ENCODE measurements around the gene BCL2.

BCL2 gene

GRCh38 chr18:63189041-63189440 lies 130.5 kb downstream of the BCL2 start:
- DNase-seq (ENCODE audit: insufficient read length) (no peak), FAIRE-seq (peak; percentile 50)
- no peak for TF ChIP-seq POLR2AphosphoS5 (IDR thresholded peaks at IDR 0.05; ENCODE audit: low read depth, low read length)

- no peak for TF ChIP-seq POLR2AphosphoS5 (IDR thresholded peaks at IDR 0.05; ENCODE audit: low read depth, low read length)
- TF ChIP-seq POLR2A (IDR thresholded peaks at IDR 0.05; ENCODE audit: low read depth, low read length) = no peak
- TF ChIP-seq TAF1 (IDR thresholded peaks at IDR 0.05; ENCODE audit: borderline replicate concordance, low read depth, low read length) = no peak
- FAIRE-seq = peak; percentile 96
- DNase-seq (ENCODE audit: insufficient read length) = no peak
Observed at GRCh38 chr18:63187791-63188460, 131.6 kb downstream of the BCL2 start.

- peak; percentile 24 for FAIRE-seq
- no peak for DNase-seq (ENCODE audit: insufficient read length)
- TF ChIP-seq POLR2A (IDR thresholded peaks at IDR 0.05; ENCODE audit: low read depth, low read length) (no peak), POLR2AphosphoS5 (IDR thresholded peaks at IDR 0.05; ENCODE audit: low read depth, low read length) (no peak), TAF1 (IDR thresholded peaks at IDR 0.05; ENCODE audit: borderline replicate concordance, low read depth, low read length) (no peak)
Observed at GRCh38 chr18:63187223-63187574, 132.4 kb downstream of the BCL2 start.

GRCh38 chr18:63186520-63187222 lies 132.9 kb downstream of the BCL2 start:
- DNase-seq (ENCODE audit: insufficient read length) (no peak), FAIRE-seq (peak; percentile 93)
- TF ChIP-seq TAF1 (IDR thresholded peaks at IDR 0.05; ENCODE audit: borderline replicate concordance, low read depth, low read length) (no peak), POLR2A (IDR thresholded peaks at IDR 0.05; ENCODE audit: low read depth, low read length) (no peak), POLR2AphosphoS5 (IDR thresholded peaks at IDR 0.05; ENCODE audit: low read depth, low read length) (no peak)

- DNase-seq (ENCODE audit: insufficient read length) (no peak), FAIRE-seq (peak; percentile 92)
- TF ChIP-seq TAF1 (IDR thresholded peaks at IDR 0.05; ENCODE audit: borderline replicate concordance, low read depth, low read length) (no peak), POLR2AphosphoS5 (IDR thresholded peaks at IDR 0.05; ENCODE audit: low read depth, low read length) (no peak), POLR2A (IDR thresholded peaks at IDR 0.05; ENCODE audit: low read depth, low read length) (no peak)
Observed at GRCh38 chr18:63185984-63186383, 133.6 kb downstream of the BCL2 start.

DNA sequence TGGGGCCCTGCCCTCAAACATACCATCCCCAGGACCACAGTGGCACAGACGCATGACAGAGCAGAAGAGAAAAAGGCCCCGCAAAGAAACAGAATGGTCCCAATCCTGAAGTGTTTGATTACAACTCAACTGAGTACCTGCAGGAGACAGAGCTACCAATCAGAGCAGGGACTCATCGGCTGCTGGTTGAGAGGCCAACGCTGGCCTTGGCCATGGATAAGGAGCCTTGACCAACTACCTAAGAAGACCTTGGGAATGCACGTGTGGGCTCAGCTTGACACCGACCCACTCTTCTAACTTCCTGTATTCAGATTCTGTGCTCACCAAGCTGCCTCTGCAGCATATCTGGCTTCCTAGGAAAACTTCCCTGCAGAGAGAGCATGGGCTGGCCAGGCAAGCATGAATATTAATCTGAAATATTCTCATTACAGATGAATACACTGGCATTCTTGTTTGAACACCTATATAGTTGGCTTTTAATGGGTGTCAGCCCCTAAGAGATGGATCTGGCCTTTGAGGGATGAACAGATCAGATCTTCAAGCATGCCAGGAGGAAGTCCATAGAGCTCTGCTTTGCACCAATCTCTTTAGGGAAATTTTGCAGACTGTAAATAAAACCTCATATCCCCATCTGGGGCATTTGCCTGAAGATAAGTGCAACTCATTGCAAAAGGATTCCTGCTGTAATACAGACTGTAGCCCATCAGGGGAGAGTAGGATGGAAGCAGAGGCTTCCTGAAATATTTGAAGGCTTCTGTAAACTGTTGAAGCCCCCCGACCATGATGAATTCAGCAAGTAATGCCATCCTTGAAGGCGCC lies 135.4 kb downstream of the BCL2 start:
- DNase-seq (ENCODE audit: insufficient read length) (no peak), FAIRE-seq (peak; percentile 69)
- TF ChIP-seq POLR2A (IDR thresholded peaks at IDR 0.05; ENCODE audit: low read depth, low read length) = no peak
- TF ChIP-seq TAF1 (IDR thresholded peaks at IDR 0.05; ENCODE audit: borderline replicate concordance, low read depth, low read length) = no peak
- no peak; the same call in 1 of the 2 replicates for TF ChIP-seq POLR2AphosphoS5 (IDR thresholded peaks at IDR 0.05; ENCODE audit: low read depth, low read length)

- FAIRE-seq (peak; percentile 51), DNase-seq (ENCODE audit: insufficient read length) (no peak)
- TF ChIP-seq POLR2AphosphoS5 (IDR thresholded peaks at IDR 0.05; ENCODE audit: low read depth, low read length) (no peak), POLR2A (IDR thresholded peaks at IDR 0.05; ENCODE audit: low read depth, low read length) (no peak), TAF1 (IDR thresholded peaks at IDR 0.05; ENCODE audit: borderline replicate concordance, low read depth, low read length) (no peak)
Observed at GRCh38 chr18:63183378-63183777, 136.2 kb downstream of the BCL2 start.

- DNase-seq (ENCODE audit: insufficient read length) = no peak
- FAIRE-seq = peak; percentile 70
- TF ChIP-seq POLR2AphosphoS5 (IDR thresholded peaks at IDR 0.05; ENCODE audit: low read depth, low read length) = no peak
- TF ChIP-seq POLR2A (IDR thresholded peaks at IDR 0.05; ENCODE audit: low read depth, low read length) = no peak
- TF ChIP-seq TAF1 (IDR thresholded peaks at IDR 0.05; ENCODE audit: borderline replicate concordance, low read depth, low read length) = no peak
Observed at GRCh38 chr18:63182861-63183260, 136.7 kb downstream of the BCL2 start.

DNA sequence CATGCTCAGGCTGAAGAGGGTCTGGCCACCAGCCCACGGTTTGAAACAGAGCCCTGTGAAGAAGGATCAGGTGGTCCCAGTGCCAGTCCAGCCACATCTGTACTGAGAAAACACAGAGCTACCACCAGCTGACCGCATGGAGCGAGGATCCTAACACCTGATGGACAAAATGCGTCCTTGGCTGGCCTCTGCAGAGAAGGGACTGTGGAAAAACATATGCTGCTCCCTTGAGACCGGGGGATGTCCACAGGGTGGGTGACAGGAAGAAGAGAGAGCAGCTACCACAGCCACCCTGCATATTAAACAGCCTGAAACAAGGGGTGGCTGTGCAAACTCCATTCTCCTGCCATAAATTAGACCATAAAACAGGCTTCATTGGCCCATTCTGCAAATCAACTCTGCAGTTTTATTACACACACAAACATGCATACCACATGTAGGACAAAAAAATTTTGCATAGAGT lies 137.2 kb downstream of the BCL2 start:
- TF ChIP-seq POLR2A (IDR thresholded peaks at IDR 0.05; ENCODE audit: low read depth, low read length) (no peak), POLR2AphosphoS5 (IDR thresholded peaks at IDR 0.05; ENCODE audit: low read depth, low read length) (no peak), TAF1 (IDR thresholded peaks at IDR 0.05; ENCODE audit: borderline replicate concordance, low read depth, low read length) (no peak)
- peak; percentile 92 for FAIRE-seq
- DNase-seq (ENCODE audit: insufficient read length) = no peak

- no peak for FAIRE-seq
- TF ChIP-seq POLR2A (IDR thresholded peaks at IDR 0.05; ENCODE audit: low read depth, low read length) (peak; percentile 3), TAF1 (IDR thresholded peaks at IDR 0.05; ENCODE audit: borderline replicate concordance, low read depth, low read length) (no peak), POLR2AphosphoS5 (IDR thresholded peaks at IDR 0.05; ENCODE audit: low read depth, low read length) (no peak)
- DNase-seq (ENCODE audit: insufficient read length) = no peak
Observed at GRCh38 chr18:63181706-63182309, 137.8 kb downstream of the BCL2 start.

DNA sequence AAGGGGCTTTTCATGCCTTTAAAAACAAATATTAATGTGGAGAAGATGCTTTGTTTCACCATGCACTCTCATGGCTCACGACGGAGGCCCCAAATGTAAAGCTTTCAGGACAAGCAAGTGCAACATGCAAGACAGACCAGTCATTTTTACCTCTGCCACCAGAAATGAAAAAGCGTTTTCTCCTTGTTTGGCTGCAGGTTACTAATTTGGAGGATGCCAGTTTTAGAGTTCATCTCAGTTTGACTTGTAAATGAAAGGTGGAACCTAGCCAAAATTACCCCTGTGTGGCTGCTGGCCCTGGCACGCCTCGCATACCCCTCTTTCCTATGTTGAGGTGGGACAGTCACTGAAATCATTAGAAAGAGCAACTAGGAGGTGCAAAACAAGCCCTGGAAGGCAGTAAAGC lies 138.6 kb downstream of the BCL2 start:
- no peak for DNase-seq (ENCODE audit: insufficient read length)
- FAIRE-seq = no peak
- 0 out of 2 replicates have a peak, but pooled peaks have one; percentile 24 for TF ChIP-seq POLR2A (IDR thresholded peaks at IDR 0.05; ENCODE audit: low read depth, low read length)
- TF ChIP-seq POLR2AphosphoS5 (IDR thresholded peaks at IDR 0.05; ENCODE audit: low read depth, low read length) = no peak

All from GM12892 (cell line).